NT2/D1 (cell line): ENCODE measurements around the gene NRTN.

Experiments
- SUZ12 ChIP-seq: IDR thresholded peaks from 2 replicates; pipeline ENCODE4 v1.6.1; 2011; ENCODE audit not compliant: insufficient read length, insufficient read depth; ENCODE audit errors: extremely low read depth
- YY1 ChIP-seq: IDR thresholded peaks from 2 replicates; pipeline ENCODE4 v1.6.1; 2011; ENCODE audit not compliant: insufficient read length, insufficient read depth
- ZNF274 ChIP-seq: IDR thresholded peaks from 2 replicates; pipeline ENCODE4 v1.6.1; 2011; ENCODE audit warnings: mild to moderate bottlenecking, low read depth, low read length

DNA sequence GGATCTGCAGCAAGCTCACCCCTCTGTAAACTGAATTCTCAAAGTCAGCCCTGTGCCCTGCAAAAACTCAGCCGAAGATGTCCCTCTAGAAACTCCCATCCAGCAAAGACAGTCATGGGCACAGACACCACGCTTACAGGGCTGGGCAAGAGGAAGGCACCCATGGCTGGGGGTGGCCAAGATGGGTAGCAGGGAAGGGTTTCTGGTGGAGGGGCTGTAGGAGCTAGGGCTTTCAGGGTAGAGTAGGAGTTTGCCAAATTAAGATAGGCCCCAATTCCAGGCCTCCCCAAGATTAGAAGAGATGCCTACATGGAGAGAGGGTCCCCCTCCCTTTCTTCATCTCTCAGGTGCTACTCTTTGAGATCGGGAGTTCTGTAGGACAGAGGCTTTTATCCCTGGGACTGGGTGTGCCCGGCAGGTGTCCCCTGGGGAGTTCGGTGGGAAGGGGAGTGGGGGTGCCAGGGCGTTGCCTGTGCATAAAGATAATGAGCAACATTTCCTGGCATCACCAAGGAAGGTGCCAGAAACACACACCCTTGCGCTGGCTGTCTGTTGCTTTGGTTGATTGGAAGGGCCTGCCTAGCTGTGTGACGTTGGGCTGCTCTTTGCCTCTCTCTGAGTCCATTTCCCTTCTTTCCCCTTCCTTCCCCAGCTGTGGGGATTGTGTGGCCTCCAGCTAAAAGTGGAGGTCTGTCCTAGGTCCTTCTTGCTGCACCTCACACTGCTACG is 9.4 kb downstream of the NRTN start:
- TF ChIP-seq ZNF274, result no peak
- no peak for TF ChIP-seq YY1
- TF ChIP-seq SUZ12, result no peak
